Bronchial epithelial cell (primary cell): ENCODE data around the gene FYN. TPM values are rescaled to one million over a fixed set of nuclear protein-coding genes. Genes with fewer than 3 reads are reported as not detected.

Experiments
- DNase-seq: peaks from one replicate; pipeline ENCODE4 v3.0.0-alpha.2; 2010; ENCODE audit warnings: low read depth
- FAIRE-seq: peaks from 2 replicates; lab custom pipeline; 2011; peaks lifted over from hg19 to GRCh38; lab: Jason Lieb, UNC
- H3K27me3 ChIP-seq: 2 replicates; pipeline ENCODE4 v1.5.1; 2011; ENCODE audit warnings: low read length; ENCODE audit not compliant: control insufficient read depth, insufficient read depth
- H3K36me3 ChIP-seq: 2 replicates; pipeline ENCODE4 v1.5.1; 2011; ENCODE audit warnings: low read length; ENCODE audit not compliant: control insufficient read depth, insufficient read depth
- H3K4me3 ChIP-seq: 2 replicates; pipeline ENCODE4 v1.5.1; 2011; ENCODE audit warnings: mild to moderate bottlenecking, low read depth, low read length, control low read depth
- CTCF ChIP-seq: IDR thresholded peaks from 2 replicates; pipeline ENCODE4 v1.5.1; 2011; ENCODE audit warnings: mild to moderate bottlenecking, moderate library complexity, low read length, control low read depth, inconsistent platforms; ENCODE audit not compliant: insufficient read depth, severe bottlenecking
- total RNA-seq: library from RNA; depleted of rRNA; stranded (reverse); fragments of >200 nt; gene quantifications from 2 replicates; pipeline ENCODE4 v1.2.1, GENCODE V29; 2014

FYN gene
- total RNA-seq, 1 donor from 2014 or later, result 38.7 TPM

GRCh38 chr6:111727041-111727440 lies 146.2 kb downstream of the FYN start:
- H3K27me3 ChIP-seq, result no peaks in the 10 kb centered on the region
- no peaks in the 10 kb centered on the region for H3K36me3 ChIP-seq
- FAIRE-seq (no peak), DNase-seq (no peak)
- H3K4me3 ChIP-seq, result no peak overlapping the region
- TF ChIP-seq CTCF, result no peak

GRCh38 chr6:111725446-111726112 lies 147.7 kb downstream of the FYN start:
- no peaks in the 10 kb centered on the region for H3K36me3 ChIP-seq
- no peaks in the 10 kb centered on the region for H3K27me3 ChIP-seq

GRCh38 chr6:111724505-111724904 lies 148.7 kb downstream of the FYN start:
- no peak overlapping the region for H3K4me3 ChIP-seq
- no peaks in the 10 kb centered on the region for H3K36me3 ChIP-seq
- DNase-seq (no peak), FAIRE-seq (no peak)
- no peak for TF ChIP-seq CTCF
- no peaks in the 10 kb centered on the region for H3K27me3 ChIP-seq

More at GRCh38 chr6:111725446-111726112, 147.7 kb downstream of the FYN start:
- FAIRE-seq, result no peak
- no peak for TF ChIP-seq CTCF
- H3K4me3 ChIP-seq, result no peak overlapping the region
- no peak for DNase-seq

GRCh38 chr6:111724039-111724438 lies 149.2 kb downstream of the FYN start:
- Histone ChIP-seq H3K27me3 (no peaks in the 10 kb centered on the region), H3K36me3 (no peaks in the 10 kb centered on the region), H3K4me3 (no peak overlapping the region)
- FAIRE-seq, result no peak
- TF ChIP-seq CTCF, result no peak
- DNase-seq, result no peak

GRCh38 chr6:111723412-111723970 lies 149.8 kb downstream of the FYN start:
- FAIRE-seq (no peak), DNase-seq (no peak)

More at GRCh38 chr6:111723412-111723970, 149.8 kb downstream of the FYN start:
- Histone ChIP-seq H3K27me3 (no peaks in the 10 kb centered on the region), H3K4me3 (no peak overlapping the region), H3K36me3 (no peaks in the 10 kb centered on the region)
- no peak for TF ChIP-seq CTCF
